Fibroblast of the aortic adventitia (primary cell): Measurements from ENCODE around the gene MRTFA. TPM values are rescaled to one million over a fixed set of nuclear protein-coding genes. Genes with fewer than 3 reads are reported as not detected.
A peak's percentile ranks its signal among the peaks of the same experiment; 100 is the strongest.
"Not testable (repeated sequence)": the region's sequence is repeated elsewhere in the genome, so short reads cannot be mapped to it uniquely, and the experiment has no call there.

ENCODE experiments used
- DNase-seq: peaks from one replicate; pipeline ENCODE4 v3.0.0-alpha.2; 2010; ENCODE audit warnings: low read depth
- H3K4me3 ChIP-seq: 2 replicates; pipeline ENCODE4 v1.5.1; 2011; ENCODE audit warnings: low read depth, mild to moderate bottlenecking, control low read depth, low read length, moderate library complexity
- CTCF ChIP-seq: IDR thresholded peaks from 2 replicates; pipeline ENCODE4 v1.5.1; 2011; ENCODE audit warnings: mild to moderate bottlenecking, low read length, control low read depth, inconsistent platforms; ENCODE audit not compliant: insufficient read depth
- total RNA-seq: library from RNA; depleted of rRNA; stranded (reverse); fragments of >200 nt; gene quantifications from 2 replicates; pipeline ENCODE4 v1.2.3, GENCODE V29; 2012; ENCODE audit warnings: low replicate concordance

MRTFA gene
- total RNA-seq, 1 donor, result 25.8 TPM

- no peak for DNase-seq
- no peak overlapping the region for H3K4me3 ChIP-seq
- TF ChIP-seq CTCF, result no peak
Measured at GRCh38 chr22:40660730-40661129, 24.2 kb upstream of the MRTFA start.

GRCh38 chr22:40659166-40659565, 22.6 kb upstream of the MRTFA start:
- TF ChIP-seq CTCF, result no peak
- H3K4me3 ChIP-seq, result no peak overlapping the region
- DNase-seq, result no peak

- DNase-seq, H3K4me3 ChIP-seq: not testable (repeated sequence)
Measured at GRCh38 chr22:40656651-40657050, 20.1 kb upstream of the MRTFA start.

GRCh38 chr22:40655941-40656340, 19.4 kb upstream of the MRTFA start:
- not testable (repeated sequence) for DNase-seq

GRCh38 chr22:40654522-40655167, 18.1 kb upstream of the MRTFA start:
- peak; percentile 81 for DNase-seq
- no peak overlapping the region for H3K4me3 ChIP-seq
- TF ChIP-seq CTCF, result peak; percentile 31

More at GRCh38 chr22:40655941-40656340, 19.4 kb upstream of the MRTFA start:
- H3K4me3 ChIP-seq, result not testable (repeated sequence)

- no peak overlapping the region for H3K4me3 ChIP-seq
- DNase-seq, result no peak
- TF ChIP-seq CTCF, result no peak
Measured at GRCh38 chr22:40653361-40653760, 16.8 kb upstream of the MRTFA start.

- peak overlapping the region; percentile 81 for H3K4me3 ChIP-seq
- peak; percentile 18 for TF ChIP-seq CTCF
- peak; percentile 99 for DNase-seq
Measured at GRCh38 chr22:40651563-40652501, 15.3 kb upstream of the MRTFA start.
